ENCODE data around the gene SPATA45. TPM values are rescaled to one million over a fixed set of nuclear protein-coding genes. Genes with fewer than 3 reads are reported as not detected.
"Not testable (repeated sequence)": the region's sequence is repeated elsewhere in the genome, so short reads cannot be mapped to it uniquely, and the experiment has no call there.

SPATA45 gene
- not detected for total RNA-seq

DNA sequence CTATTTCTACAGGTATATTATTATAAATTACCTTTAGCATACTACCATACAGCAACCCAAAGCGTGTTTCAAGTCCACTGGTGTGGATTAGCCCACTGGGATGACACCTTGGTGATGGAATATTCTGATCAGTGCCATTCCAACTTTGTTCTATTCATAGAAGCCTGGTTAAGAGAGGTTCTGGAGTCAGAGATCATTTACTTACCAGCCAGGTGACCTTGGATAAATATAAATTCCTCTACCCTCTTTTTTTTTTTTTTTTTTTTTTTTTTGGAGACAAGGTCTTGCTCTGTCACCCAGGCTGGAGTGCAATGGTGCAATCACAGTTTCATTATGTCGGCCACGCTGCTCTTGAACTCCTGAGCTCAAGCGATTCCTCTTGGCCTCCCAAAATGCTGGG lies at the start of gene SPATA45:
Gene SPATA45 (minus strand): TSS at position 101 of the 400 bp plus-strand sequence. CDS start 11,500 bp downstream, outside the sequence.
- peaks cover 2% of the 10 kb centered on the region for H3K36me3 Mint-ChIP-seq (ENCODE audit: insufficient read depth)
- H3K27me3 Mint-ChIP-seq (ENCODE audit: low read depth), result no peaks in the 10 kb centered on the region
- ATAC-seq, result no peak

GRCh38 chr1:212892108-212892507 lies 44.7 kb upstream of the SPATA45 start:
- Mint-ChIP-seq H3K9me3 (no peaks in the 10 kb centered on the region), H3K4me3 (no peak overlapping the region), H3K27me3 (ENCODE audit: low read depth) (no peaks in the 10 kb centered on the region), H3K4me1 (ENCODE audit: low read depth) (no peaks in the 10 kb centered on the region), H3K36me3 (ENCODE audit: insufficient read depth) (peaks cover 58% of the 10 kb centered on the region)
- no peak for DNase-seq
- no peak for ATAC-seq

More for the DNA sequence above, at the start of gene SPATA45:
- H3K4me1 Mint-ChIP-seq (ENCODE audit: low read depth), result no peaks in the 10 kb centered on the region
- DNase-seq, result no peak
- H3K4me3 Mint-ChIP-seq, result no peak within 1 kb of the TSS
- no peaks in the 10 kb centered on the region for H3K9me3 Mint-ChIP-seq

DNA sequence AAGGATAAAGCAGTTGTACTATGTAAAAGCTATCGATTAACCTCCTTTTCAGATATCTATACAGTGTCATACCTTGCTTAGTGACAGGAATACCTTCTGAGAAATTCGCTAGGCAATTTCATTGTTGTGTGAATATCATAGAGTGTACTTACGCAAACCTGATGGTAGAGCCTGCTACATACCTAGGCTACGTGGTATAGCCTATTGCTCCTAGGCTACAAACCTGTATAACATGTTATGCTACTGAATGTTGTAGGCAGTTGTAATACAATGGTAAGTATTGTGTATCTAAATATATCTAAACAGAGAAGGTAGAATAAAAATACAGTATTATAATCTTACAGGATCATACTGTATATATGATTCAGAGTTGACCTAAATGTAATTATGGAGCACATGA lies 37.1 kb upstream of the SPATA45 start:
- Mint-ChIP-seq H3K4me1 (ENCODE audit: low read depth) (no peaks in the 10 kb centered on the region), H3K9me3 (no peaks in the 10 kb centered on the region), H3K4me3 (no peak overlapping the region), H3K27me3 (ENCODE audit: low read depth) (no peaks in the 10 kb centered on the region), H3K36me3 (ENCODE audit: insufficient read depth) (peaks cover 24% of the 10 kb centered on the region)
- ATAC-seq (no peak), DNase-seq (no peak)

GRCh38 chr1:212879947-212880690 lies 32.7 kb upstream of the SPATA45 start:
- no peaks in the 10 kb centered on the region for H3K9me3 Mint-ChIP-seq
- no peak for ATAC-seq
- no peaks in the 10 kb centered on the region for H3K4me1 Mint-ChIP-seq (ENCODE audit: low read depth)
- DNase-seq, result no peak
- H3K36me3 Mint-ChIP-seq (ENCODE audit: insufficient read depth), result peaks cover 22% of the 10 kb centered on the region
- H3K27me3 Mint-ChIP-seq (ENCODE audit: low read depth), result no peaks in the 10 kb centered on the region
- H3K4me3 Mint-ChIP-seq, result no peak overlapping the region

DNA sequence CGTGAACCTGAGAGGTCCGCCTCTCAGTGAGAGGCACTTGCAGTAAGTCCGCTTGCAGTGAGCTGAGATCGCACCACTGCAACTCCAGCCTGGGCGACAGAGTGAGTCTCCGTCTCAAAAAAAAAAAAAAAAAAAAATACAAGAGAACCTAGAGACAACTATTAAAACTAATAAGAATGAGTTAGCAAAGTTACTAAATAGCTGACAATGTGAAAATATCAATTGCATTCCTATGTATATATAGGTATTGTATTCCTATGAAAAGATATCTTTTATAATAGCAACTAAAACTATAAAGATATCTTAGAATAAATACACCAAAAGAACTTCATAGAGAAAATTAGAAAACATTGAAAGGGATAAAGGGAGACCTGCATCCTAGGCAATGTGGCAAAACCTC lies 31.0 kb upstream of the SPATA45 start:
- Mint-ChIP-seq H3K9me3 (no peaks in the 10 kb centered on the region), H3K4me1 (ENCODE audit: low read depth) (no peaks in the 10 kb centered on the region), H3K36me3 (ENCODE audit: insufficient read depth) (peaks cover 26% of the 10 kb centered on the region), H3K27me3 (ENCODE audit: low read depth) (no peaks in the 10 kb centered on the region), H3K4me3 (no peak overlapping the region)
- DNase-seq (no peak), ATAC-seq (no peak)

GRCh38 chr1:212873518-212873917 lies 26.1 kb upstream of the SPATA45 start:
- ATAC-seq, result no peak
- Mint-ChIP-seq H3K36me3 (ENCODE audit: insufficient read depth) (peaks cover 27% of the 10 kb centered on the region), H3K4me1 (ENCODE audit: low read depth) (no peaks in the 10 kb centered on the region), H3K9me3 (no peaks in the 10 kb centered on the region), H3K27me3 (ENCODE audit: low read depth) (no peaks in the 10 kb centered on the region), H3K4me3 (no peak overlapping the region)
- no peak for DNase-seq

DNA sequence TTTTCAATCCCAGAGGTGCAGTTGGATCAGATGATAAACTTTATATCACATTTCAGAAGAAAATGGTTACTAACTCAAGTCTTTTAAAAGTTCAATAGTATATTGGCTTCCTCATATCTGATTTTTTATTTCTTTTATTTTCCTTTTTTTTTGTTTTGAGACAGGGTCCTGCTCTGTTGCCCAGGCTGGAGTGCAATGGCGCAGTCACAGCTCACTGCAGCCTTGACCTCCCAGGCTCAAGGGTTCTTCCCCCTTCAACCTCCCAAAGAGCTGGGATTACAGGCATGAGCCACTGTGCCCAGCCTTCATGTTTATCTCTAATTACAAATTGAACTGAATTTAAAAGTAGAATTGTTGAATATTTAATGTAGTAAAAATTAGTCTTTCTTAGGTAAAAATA lies 24.5 kb upstream of the SPATA45 start:
- Mint-ChIP-seq H3K4me1 (ENCODE audit: low read depth) (no peaks in the 10 kb centered on the region), H3K27me3 (ENCODE audit: low read depth) (no peaks in the 10 kb centered on the region), H3K36me3 (ENCODE audit: insufficient read depth) (peaks cover 22% of the 10 kb centered on the region), H3K9me3 (no peaks in the 10 kb centered on the region), H3K4me3 (no peak overlapping the region)
- ATAC-seq, result no peak
- DNase-seq, result no peak

- Mint-ChIP-seq H3K4me3 (no peak overlapping the region), H3K4me1 (ENCODE audit: low read depth) (peaks cover 15% of the 10 kb centered on the region), H3K9me3 (no peaks in the 10 kb centered on the region), H3K27me3 (ENCODE audit: low read depth) (no peaks in the 10 kb centered on the region), H3K36me3 (ENCODE audit: insufficient read depth) (peaks cover 15% of the 10 kb centered on the region)
- ATAC-seq (no peak), DNase-seq (no peak)
Observed at GRCh38 chr1:212867192-212867591, 19.7 kb upstream of the SPATA45 start.

DNA sequence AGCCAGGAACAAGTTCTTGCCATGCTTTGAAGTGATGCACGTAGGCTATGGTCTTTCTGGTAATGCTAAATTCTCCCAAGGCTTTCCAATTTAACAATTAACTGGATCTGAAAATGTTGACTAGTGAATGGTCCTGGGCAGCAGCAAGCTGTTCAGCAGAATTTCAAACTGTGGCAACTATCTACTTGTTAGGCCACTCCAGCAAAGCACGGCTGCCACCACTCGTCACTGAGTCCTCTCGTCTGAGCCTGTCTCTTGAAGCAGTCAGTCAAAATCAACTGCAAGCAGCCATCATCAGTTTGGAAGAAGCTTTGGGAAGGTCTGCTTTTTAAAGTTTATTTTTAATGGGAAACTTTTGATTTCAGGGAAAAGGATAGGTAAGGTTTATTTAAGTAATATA lies 16.8 kb upstream of the SPATA45 start:
- no peak for DNase-seq
- H3K4me1 Mint-ChIP-seq (ENCODE audit: low read depth), result peaks cover 17% of the 10 kb centered on the region
- peaks cover 13% of the 10 kb centered on the region for H3K36me3 Mint-ChIP-seq (ENCODE audit: insufficient read depth)
- no peaks in the 10 kb centered on the region for H3K9me3 Mint-ChIP-seq
- no peak for ATAC-seq
- no peak overlapping the region for H3K4me3 Mint-ChIP-seq
- H3K27me3 Mint-ChIP-seq (ENCODE audit: low read depth), result no peaks in the 10 kb centered on the region

DNA sequence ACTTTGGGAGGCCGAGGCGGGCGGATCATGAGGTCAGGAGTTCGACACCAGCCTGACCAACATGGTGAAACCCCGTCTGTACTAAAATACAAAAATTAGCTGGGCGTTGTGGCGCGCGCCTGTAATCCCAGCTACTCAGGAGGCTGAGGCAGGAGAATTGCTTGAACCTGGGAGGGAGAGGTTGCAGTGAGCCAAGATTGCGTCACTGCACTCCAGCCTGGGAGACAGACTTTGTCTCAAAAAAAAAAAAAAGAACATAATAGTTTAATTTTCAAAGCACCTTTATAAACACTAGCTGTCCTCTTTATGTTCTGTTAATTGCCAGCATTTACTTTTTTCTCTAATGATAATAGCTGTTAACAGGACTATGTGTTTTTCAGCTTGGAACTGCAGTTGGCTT lies 15.9 kb upstream of the SPATA45 start:
- not testable (repeated sequence) for H3K27me3 Mint-ChIP-seq (ENCODE audit: low read depth); DNase-seq; H3K4me3 Mint-ChIP-seq; ATAC-seq; H3K9me3 Mint-ChIP-seq
- Mint-ChIP-seq H3K36me3 (ENCODE audit: insufficient read depth) (peaks cover 16% of the 10 kb centered on the region), H3K4me1 (ENCODE audit: low read depth) (peaks cover 23% of the 10 kb centered on the region)

GRCh38 chr1:212862111-212862690 lies 14.8 kb upstream of the SPATA45 start:
- DNase-seq (no peak), ATAC-seq (no peak)
- Mint-ChIP-seq H3K4me1 (ENCODE audit: low read depth) (peaks cover 29% of the 10 kb centered on the region), H3K4me3 (no peak overlapping the region), H3K36me3 (ENCODE audit: insufficient read depth) (peaks cover 16% of the 10 kb centered on the region), H3K9me3 (no peaks in the 10 kb centered on the region), H3K27me3 (ENCODE audit: low read depth) (no peaks in the 10 kb centered on the region)

- Mint-ChIP-seq H3K36me3 (ENCODE audit: insufficient read depth) (peaks cover 13% of the 10 kb centered on the region), H3K4me1 (ENCODE audit: low read depth) (peaks cover 37% of the 10 kb centered on the region), H3K27me3 (ENCODE audit: low read depth) (no peaks in the 10 kb centered on the region), H3K9me3 (no peaks in the 10 kb centered on the region), H3K4me3 (no peak overlapping the region)
- DNase-seq (no peak), ATAC-seq (no peak)
Observed at GRCh38 chr1:212860713-212861581, 13.5 kb upstream of the SPATA45 start.

- H3K4me1 Mint-ChIP-seq (ENCODE audit: low read depth), result peaks cover 30% of the 10 kb centered on the region
- H3K36me3 Mint-ChIP-seq (ENCODE audit: insufficient read depth), result peaks cover 11% of the 10 kb centered on the region
- H3K4me3 Mint-ChIP-seq, result no peak overlapping the region
- no peaks in the 10 kb centered on the region for H3K27me3 Mint-ChIP-seq (ENCODE audit: low read depth)
- no peaks in the 10 kb centered on the region for H3K9me3 Mint-ChIP-seq
- DNase-seq, result no peak
- peak; percentile 15 to 17 for ATAC-seq
Observed at GRCh38 chr1:212858461-212859265, 11.2 kb upstream of the SPATA45 start.

DNA sequence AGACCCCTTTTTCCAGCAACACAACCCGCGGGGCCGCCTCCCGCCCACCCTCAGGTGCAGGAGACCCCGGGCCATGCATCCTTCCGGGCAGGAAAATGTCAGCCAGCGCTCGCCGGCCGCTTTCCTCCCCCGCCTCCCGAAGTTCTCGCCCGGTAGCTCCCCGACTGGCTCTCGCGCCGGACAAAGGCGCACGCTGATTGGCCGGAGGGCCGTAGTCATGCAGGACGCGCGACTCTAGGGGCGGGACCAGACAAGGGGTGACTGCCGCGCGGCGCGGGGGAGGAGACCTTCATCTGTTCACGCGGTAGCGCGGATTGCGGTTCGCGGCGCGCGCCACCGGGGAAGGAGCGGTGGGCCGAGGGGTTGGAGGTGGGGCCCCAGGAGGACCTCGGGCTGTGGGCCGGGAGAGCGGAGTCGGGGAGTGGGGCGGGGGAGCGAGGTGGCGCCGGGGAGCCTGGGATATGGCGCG lies 10.6 kb upstream of the SPATA45 start, which contains the start of gene FLVCR1:
Gene FLVCR1 (plus strand): TSS at position 284 of the 469 bp plus-strand sequence. CDS start 178 bp downstream, at position 462.
- no peaks in the 10 kb centered on the region for H3K27me3 Mint-ChIP-seq (ENCODE audit: low read depth)
- DNase-seq (peak; percentile 86), ATAC-seq (peak; percentile 99)
- no peak within 1 kb of the TSS for H3K4me3 Mint-ChIP-seq
- no peaks in the 10 kb centered on the region for H3K9me3 Mint-ChIP-seq
- peaks cover 26% of the 10 kb centered on the region for H3K4me1 Mint-ChIP-seq (ENCODE audit: low read depth)
- H3K36me3 Mint-ChIP-seq (ENCODE audit: insufficient read depth), result peaks cover 14% of the 10 kb centered on the region

Measured in activated T-cell treated with anti-CD3 and anti-CD28 coated beads, Interleukin-2, amount 50 U/mL, for 4 hours (primary cell).